ENCODE data around the gene APBB2. TPM values are rescaled to one million over a fixed set of nuclear protein-coding genes. Genes with fewer than 3 reads are reported as not detected.

APBB2 gene
- total RNA-seq, 4 donors from 2014 or later: 47.5 to 99.9 (median 57.5) TPM

Small RNAs within 50 kb of the gene (small RNA-seq; reads per million reads assigned to genes)
- 0 reads per million in 2 donors for gene RF00019
- gene RNA5SP160: 0 reads per million in 2 donors
- 0 reads per million in 2 donors for gene RNU6-1195P
- 0 reads per million in 2 donors for gene RNU6-836P

Other genes with a start within 250 kb of the APBB2 start
- gene UCHL1, start 42.4 kb upstream of the APBB2 start, total RNA-seq: 10 to 100 TPM in 3 of 4 donors, 1 to 10 TPM in 1; 7.0 to 61.1 (median 19.0) TPM